GM12878 (cell line): ENCODE data around the gene CSRP3. TPM values are rescaled to one million over a fixed set of nuclear protein-coding genes. Genes with fewer than 3 reads are reported as not detected.

Experiments
- ATAC-seq: fragments of 200-7000 bp; cut with Tn5 transposase; 3 replicates; pipeline ENCODE4 v1.9.1; 2020; ENCODE audit warnings: mild to moderate bottlenecking, moderate library complexity
- BruUV-seq: library from RNA; stranded (reverse); fragments of 400-500 nt; replicated peaks from 2 replicates; lab custom pipeline; 2021; lab: Mats Ljungman, UMichigan
- CTCF ChIA-PET: fragments of 300-600 bp; sonication (Branson Sonifier 250); formaldehyde crosslinking; extraction: SDS; loops from one replicate; lab custom pipeline; 2021; ENCODE audit warnings: inconsistent platforms; lab: Yijun Ruan, JAX
- POLR2A ChIA-PET: fragments of 350-600 bp; formaldehyde crosslinking; extraction: SDS; loops from one replicate; lab custom pipeline; 2021; ENCODE audit warnings: inconsistent platforms; lab: Charles Lee
- RAD21 ChIA-PET: fragments of 300-600 bp; sonication (Branson Sonifier 250); formaldehyde crosslinking; loops from one replicate; lab custom pipeline; 2023; ENCODE audit warnings: antibody characterized with exemption; ENCODE audit not compliant: unreplicated experiment; lab: Charles Lee
- SMC1A ChIA-PET: fragments of 300-600 bp; sonication (Branson Sonifier 250); formaldehyde crosslinking; loops from one replicate; lab custom pipeline; 2023; ENCODE audit not compliant: unreplicated experiment, uncharacterized antibody; lab: Charles Lee
- DNase-seq: peaks from one replicate; pipeline ENCODE4 v3.0.0-alpha.2; 2011; ENCODE audit warnings: low read depth, low spot score
- FAIRE-seq: peaks from 3 replicates; lab custom pipeline; 2011; peaks lifted over from hg19 to GRCh38; lab: Jason Lieb, UNC
- H2AFZ ChIP-seq: 2 replicates; pipeline ENCODE4 v1.6.0; 2011; ENCODE audit warnings: low read depth, low read length, control low read depth; ENCODE audit not compliant: control insufficient read depth
- H3K27ac ChIP-seq: 2 replicates; pipeline ENCODE4 v1.5.1; 2011; ENCODE audit warnings: control low read depth; ENCODE audit not compliant: control insufficient read depth, insufficient read depth
- H3K27me3 ChIP-seq, 2 experiments: replicated peaks in 1 of 2; 2 replicates each; pipeline versions ENCODE4 v1.6.0 to v1.6.1; 2011; ENCODE audit warnings: low read length in 1 of 2; ENCODE audit not compliant: control insufficient read depth in 2 of 2, insufficient read depth in 2 of 2
- H3K36me3 ChIP-seq, 2 experiments: 2 replicates each; pipeline ENCODE4 v1.5.1; 2011; ENCODE audit warnings: low read length in 1 of 2; ENCODE audit not compliant: control insufficient read depth in 2 of 2, insufficient read depth in 2 of 2
- H3K4me1 ChIP-seq: 2 replicates; pipeline ENCODE4 v1.6.1; 2011; ENCODE audit warnings: mild to moderate bottlenecking, low read length, moderate library complexity, mixed read lengths; ENCODE audit not compliant: control insufficient read depth, insufficient read depth
- H3K4me2 ChIP-seq: 2 replicates; pipeline ENCODE4 v1.6.0; 2011; ENCODE audit warnings: control low read depth; ENCODE audit not compliant: control insufficient read depth, insufficient read depth
- H3K4me3 ChIP-seq: fragments of 200-600 bp; sonication (generic); 2 replicates; pipeline ENCODE4 v1.5.1; 2016
- H3K79me2 ChIP-seq: 2 replicates; pipeline ENCODE4 v1.6.0; 2011; ENCODE audit warnings: low read length; ENCODE audit not compliant: control insufficient read depth, insufficient read depth
- H3K9ac ChIP-seq: 2 replicates; pipeline ENCODE4 v1.8.0; 2011; ENCODE audit warnings: low read length, control low read depth, mixed read lengths; ENCODE audit not compliant: control insufficient read depth, insufficient read depth
- H3K9me3 ChIP-seq: replicated peaks from 3 replicates; pipeline ENCODE4 v1.5.1; 2011; ENCODE audit warnings: mild to moderate bottlenecking, low read length; ENCODE audit not compliant: control insufficient read depth, insufficient read depth
- H4K20me1 ChIP-seq: 2 replicates; pipeline ENCODE4 v1.6.0; 2011; ENCODE audit not compliant: control insufficient read depth, insufficient read depth
- BCLAF1 ChIP-seq: fragments of 450-650 bp; IDR thresholded peaks from 2 replicates; pipeline ENCODE4 v1.6.1; 2017; ENCODE audit warnings: antibody characterized with exemption, mild to moderate bottlenecking, moderate library complexity
- CBX5 ChIP-seq: sonication (generic); IDR thresholded peaks from 2 replicates; pipeline ENCODE4 v1.6.1; 2016; ENCODE audit warnings: low read depth, moderate library complexity, mild to moderate bottlenecking, inconsistent platforms
- CTCF ChIP-seq, 3 experiments: IDR thresholded peaks in 2 of 3; conservative IDR thresholded peaks in 1 of 3; 2 replicates each; pipeline ENCODE4 v1.5.1; 2011; ENCODE audit warnings: low read depth in 3 of 3, low read length in 3 of 3, mild to moderate bottlenecking in 3 of 3, control low read depth in 2 of 3, moderate library complexity in 2 of 3, inconsistent platforms in 1 of 3, mixed read lengths in 1 of 3; ENCODE audit not compliant: control insufficient read depth in 2 of 3, insufficient read depth in 1 of 3; ENCODE audit errors: extremely low read depth in 1 of 3
- HCFC1 ChIP-seq: fragments of 150-350 bp; IDR thresholded peaks from 2 replicates; pipeline ENCODE4 v1.6.1; 2014; ENCODE audit warnings: low read length
- IKZF1 ChIP-seq: fragments of 450-650 bp; conservative IDR thresholded peaks from 2 replicates; pipeline ENCODE4 v1.6.1; 2017; ENCODE audit warnings: antibody characterized with exemption, mild to moderate bottlenecking
- MEF2A ChIP-seq: IDR thresholded peaks from 2 replicates; pipeline ENCODE4 v1.6.1; 2011; ENCODE audit warnings: low read depth, mild to moderate bottlenecking, low read length, moderate library complexity; ENCODE audit not compliant: insufficient read depth
- MEF2B ChIP-seq: fragments of 450-650 bp; IDR thresholded peaks from 2 replicates; pipeline ENCODE4 v1.6.1; 2018; ENCODE audit warnings: mild to moderate bottlenecking, moderate library complexity; ENCODE audit not compliant: partially characterized antibody, poor library complexity, severe bottlenecking
- PKNOX1 ChIP-seq: fragments of 450-650 bp; IDR thresholded peaks from 2 replicates; pipeline ENCODE4 v1.6.1; 2016; ENCODE audit warnings: mild to moderate bottlenecking
- POU2F2 ChIP-seq: IDR thresholded peaks from 3 replicates; pipeline ENCODE4 v1.6.1; 2011; ENCODE audit warnings: low read depth, mild to moderate bottlenecking, low read length, borderline replicate concordance
- SMAD1 ChIP-seq: fragments of 450-650 bp; IDR thresholded peaks from 2 replicates; pipeline ENCODE4 v1.6.1; 2018; ENCODE audit warnings: mild to moderate bottlenecking, low read depth; ENCODE audit not compliant: partially characterized antibody
- WRNIP1 ChIP-seq: IDR thresholded peaks from 2 replicates; pipeline ENCODE4 v1.6.1; 2011; ENCODE audit warnings: low read depth, low read length, improper control_type of control experiment, borderline replicate concordance
- YY1 ChIP-seq: IDR thresholded peaks from 2 replicates; pipeline ENCODE4 v1.6.1; 2011; ENCODE audit warnings: low read depth, mild to moderate bottlenecking, low read length
- in situ Hi-C: fragments of 300-500 bp; cut with MboI; formaldehyde crosslinking; loops from 9 replicates; pipeline ENCODE4 v1.14.3; 2018; ENCODE audit warnings: mixed read lengths
- intact Hi-C: fragments of 100-400 bp; cut with micrococcal nuclease; formaldehyde crosslinking; loops from one replicate; pipeline ENCODE4 v1.14.2; 2022; ENCODE audit not compliant: unreplicated experiment
- polyA plus RNA-seq, 11 experiments: library from polyadenylated mRNA; depleted of rRNA in 4 of 11; unstranded in 6 of 11; stranded (reverse) in 5 of 11; fragments of >200 nt; fragmentation: Nextera tagmentation in 4 of 11; fragmentation: Illumina TruSeq in 1 of 11; extraction: Ambion mirVana in 4 of 11; extraction: Trizol in 1 of 11; gene quantifications; 1 replicate in 1 of 11; 2 replicates in 10 of 11; pipeline versions ENCODE4 v1.2.1 to v1.2.3, GENCODE V29; 2011 to 2016; ENCODE audit warnings: inconsistent platforms in 2 of 11, missing spikeins in 2 of 11, low read depth in 1 of 11
- total RNA-seq, 4 experiments: library from RNA; depleted of rRNA in 3 of 4; stranded (reverse); fragments of >200 nt in 3 of 4; fragmentation: Illumina TruSeq in 1 of 4; extraction: Trizol in 1 of 4; gene quantifications; 2 replicates each; pipeline versions ENCODE4 v1.2.1 to v1.2.3, GENCODE V29; 2013 to 2021
- TF ChIP-seq, protein P1 (sequence below): IDR thresholded peaks from 2 replicates; pipeline ENCODE4 v1.6.1; 2012; ENCODE audit warnings: low read depth, low read length, improper control_type of control experiment

Gene CSRP3
- total and polyA plus RNA-seq, 10 of the 15 experiments (the other 5 are each of a cell fraction or from before 2014, with no cell fraction given), result not detected

DNA sequence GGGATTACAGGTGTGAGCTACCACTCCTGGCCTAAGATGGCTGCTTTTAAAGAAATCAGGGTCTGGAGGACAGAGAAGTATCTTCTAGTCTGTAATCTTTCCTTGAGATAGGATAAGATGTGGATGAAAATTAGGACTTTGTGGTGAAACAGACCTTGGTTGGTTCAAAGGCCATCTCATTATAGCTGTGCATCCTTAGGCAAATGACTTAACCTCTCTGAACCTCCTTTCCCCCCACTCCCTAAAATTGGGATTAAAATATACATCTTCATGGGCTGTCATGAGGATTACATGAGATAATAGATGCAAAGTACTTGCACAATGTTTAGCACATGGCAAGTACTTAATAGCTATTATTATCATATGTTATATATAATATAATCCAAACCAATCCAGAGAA, 49.8 kb upstream of the CSRP3 start:
- H3K27me3 ChIP-seq, result no peaks in the 10 kb centered on the region; a peak in 1 of 4 replicates
- no peak for DNase-seq
- no peak overlapping the region for H3K9ac ChIP-seq
- no peak overlapping the region for H3K4me2 ChIP-seq
- BruUV-seq, result no TSS peak
- no peaks in the 10 kb centered on the region; the same call in 2 of the 3 replicates for H3K9me3 ChIP-seq
- CTCF ChIA-PET, result interaction anchor here (0.6 to 3.1 kb wide), 5 partner anchors 8 to 248 kb away, joined by 3 to 16 read pairs (median 3); no protein-coding TSS in a partner anchor
- no peaks in the 10 kb centered on the region for H3K36me3 ChIP-seq
- in situ Hi-C loops (no loop called here), intact Hi-C loops (loop anchor here (10.0 kb wide), 1 partner anchor 653 kb away; no protein-coding TSS in a partner anchor)
- H4K20me1 ChIP-seq, result no peaks in the 10 kb centered on the region
- no peaks in the 10 kb centered on the region for H3K79me2 ChIP-seq
- no peak for FAIRE-seq
- TF ChIP-seq SMAD1, result no peak
- TF ChIP-seq CBX5, result no peak
- TF ChIP-seq IKZF1, result no peak
- no peak for TF ChIP-seq YY1
- TF ChIP-seq CTCF (IDR thresholded peaks at IDR 0.05 in 2 of 3, conservative IDR thresholded peaks at IDR 0.05 in 1 of 3; ENCODE audit: control insufficient read depth in 2 of 3, extremely low read depth in 1 of 3, insufficient read depth in 1 of 3, low read depth in 3 of 3, low read length in 3 of 3), result no peak
- no peak for TF ChIP-seq MEF2A
- TF ChIP-seq WRNIP1, result no peak
- TF ChIP-seq BCLAF1, result no peak
- TF ChIP-seq PKNOX1, result no peak
- no peak for TF ChIP-seq HCFC1
- no peak for TF ChIP-seq MEF2B
- TF ChIP-seq POU2F2, result no peak
- TF ChIP-seq, protein P1, sequence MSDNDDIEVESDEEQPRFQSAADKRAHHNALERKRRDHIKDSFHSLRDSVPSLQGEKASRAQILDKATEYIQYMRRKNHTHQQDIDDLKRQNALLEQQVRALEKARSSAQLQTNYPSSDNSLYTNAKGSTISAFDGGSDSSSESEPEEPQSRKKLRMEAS, result no peak
- no peak overlapping the region for H3K4me3 ChIP-seq
- ATAC-seq, result no peak
- no peak overlapping the region for H2AFZ ChIP-seq
- H3K4me1 ChIP-seq, result no peaks in the 10 kb centered on the region; the same call in 1 of the 2 replicates
- SMC1A ChIA-PET, result interaction anchor here (0.9 to 1.9 kb wide), 3 partner anchors 16 to 328 kb away, joined by 3 to 4 read pairs (median 4); no protein-coding TSS in a partner anchor
- no peak overlapping the region for H3K27ac ChIP-seq
- RAD21 ChIA-PET, result interaction anchor here (0.6 to 1.7 kb wide), 3 partner anchors 46 to 135 kb away, joined by 3 to 6 read pairs (median 4); partner anchors contain the start of gene ZDHHC13
- POLR2A ChIA-PET, result no interaction called here
